Neural progenitor cell (in vitro differentiated cells): ENCODE results near the gene COPS2.

Experiments used
- CTCF ChIP-seq: fragments of 200-600 bp; sonication (generic); IDR thresholded peaks from 2 replicates; pipeline ENCODE4 v1.5.1; 2017; ENCODE audit warnings: antibody characterized with exemption, mild to moderate bottlenecking
- EZH2phosphoT487 ChIP-seq: fragments of 200-600 bp; sonication (generic); IDR thresholded peaks from 2 replicates; pipeline ENCODE4 v1.6.1; 2017; ENCODE audit warnings: antibody characterized with exemption

DNA sequence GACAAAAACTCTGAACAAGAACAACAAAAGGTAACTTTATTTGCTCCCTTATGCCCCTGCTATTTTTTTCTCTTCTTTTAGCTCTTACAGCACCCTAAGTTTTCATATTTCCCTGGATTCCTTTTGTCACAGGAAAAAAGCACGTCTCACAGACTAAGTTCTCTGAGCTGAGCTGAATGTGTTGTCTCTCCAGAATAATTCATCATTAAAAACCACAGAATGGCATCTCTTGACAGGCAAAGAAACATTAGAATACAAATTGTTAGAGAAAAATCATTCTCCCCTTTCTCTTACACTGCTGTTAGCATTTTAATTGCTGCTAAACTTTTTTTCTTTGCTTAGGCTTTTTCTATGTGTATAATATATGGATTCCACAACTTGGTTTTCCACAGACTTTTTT, 60.5 kb downstream of the COPS2 start:
- TF ChIP-seq CTCF (no peak), EZH2phosphoT487 (no peak)
